GM18511 (cell line): ENCODE results near the gene METTL4.

ENCODE experiments used
- ATAC-seq: cut with Tn5 transposase; IDR thresholded peaks from one replicate; pipeline ENCODE4 v1.9.1; 2021; ENCODE audit warnings: mild to moderate bottlenecking, moderate library complexity; ENCODE audit not compliant: unreplicated experiment

METTL4 gene

GRCh38 chr18:2568129-2568528 lies 3.2 kb downstream of the METTL4 start:
- no peak for ATAC-seq

DNA sequence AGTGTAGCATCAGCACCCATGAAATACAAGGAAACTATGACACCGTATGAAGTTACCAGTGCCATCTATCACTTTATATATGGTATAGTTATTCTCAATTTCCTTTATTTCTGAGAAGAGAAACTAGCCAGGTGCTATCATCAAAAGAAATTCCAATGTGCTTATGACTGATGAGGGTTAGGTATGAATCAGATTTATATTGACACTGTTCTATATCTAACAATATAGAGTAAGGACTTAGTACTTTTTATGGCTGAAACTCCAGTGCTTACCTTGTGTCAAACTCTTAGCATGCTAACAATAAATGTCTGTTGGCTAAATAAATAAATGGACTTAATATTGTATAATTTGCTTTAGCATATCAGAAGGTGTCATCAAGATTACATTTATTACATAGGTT lies 6.9 kb downstream of the METTL4 start:
- no peak for ATAC-seq

DNA sequence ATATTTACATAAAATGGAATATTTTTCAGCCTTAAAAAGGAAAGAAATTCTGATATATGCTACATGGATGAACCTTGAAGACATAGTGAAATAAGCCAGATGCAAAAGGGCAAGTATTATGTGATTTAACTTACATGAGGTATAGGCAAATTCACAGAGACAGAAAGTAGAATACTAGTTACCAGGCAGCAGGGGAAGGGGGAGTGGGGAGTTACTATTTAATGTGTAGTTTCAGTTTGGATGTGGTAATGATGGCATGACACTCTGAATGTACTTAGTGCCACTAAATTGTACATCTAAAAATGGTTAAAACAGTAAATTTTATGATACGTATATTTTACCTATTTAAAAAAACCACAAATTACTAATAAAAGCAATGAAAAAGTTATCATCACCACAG lies 12.1 kb downstream of the METTL4 start:
- no peak for ATAC-seq

DNA sequence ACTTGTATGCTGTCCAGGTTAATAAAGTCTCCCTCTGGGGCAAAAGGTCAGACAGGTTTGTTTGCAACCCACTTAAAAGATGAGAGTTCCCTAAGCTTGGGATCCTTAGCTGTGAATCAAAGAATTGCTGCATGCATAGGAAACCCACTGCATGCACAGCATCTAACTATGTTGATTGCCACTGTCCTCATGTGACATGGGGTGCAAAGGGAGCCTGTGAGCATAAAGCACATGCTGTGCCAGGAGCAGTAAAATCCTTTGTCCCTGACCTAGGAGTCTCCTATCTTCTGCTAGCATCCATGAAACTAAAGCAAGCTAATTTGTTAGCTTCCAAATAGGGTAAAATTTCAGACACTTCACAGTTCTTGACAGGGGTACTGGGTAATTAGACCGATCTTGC lies 13.8 kb downstream of the METTL4 start:
- no peak for ATAC-seq

GRCh38 chr18:2555895-2556294 lies 15.4 kb downstream of the METTL4 start:
- ATAC-seq: no peak

- ATAC-seq: no peak
Observed at GRCh38 chr18:2554696-2555095, 16.6 kb downstream of the METTL4 start.

- ATAC-seq: no peak
Observed at GRCh38 chr18:2551425-2551824, 19.9 kb downstream of the METTL4 start.

DNA sequence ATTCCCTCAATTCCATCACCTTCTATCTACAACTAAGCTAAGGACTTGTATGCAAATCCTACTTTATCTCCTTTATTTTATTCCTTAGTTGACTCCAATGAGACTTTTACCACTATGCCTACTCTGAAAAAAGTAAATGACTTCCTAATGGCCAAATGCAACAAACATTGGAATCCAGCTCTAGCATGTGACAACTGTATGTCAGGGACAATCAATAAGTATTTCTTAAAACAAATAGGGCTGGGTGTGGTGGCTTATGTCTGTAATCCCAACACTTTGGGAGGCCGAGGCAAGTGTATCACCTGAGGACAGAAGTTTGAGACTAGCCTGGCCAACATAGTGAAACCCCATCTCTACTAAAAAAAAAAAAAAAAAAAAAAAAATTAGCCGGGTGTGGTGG lies 21.8 kb downstream of the METTL4 start:
- no peak for ATAC-seq

GRCh38 chr18:2547477-2548087 lies 23.7 kb downstream of the METTL4 start:
- ATAC-seq: peak; percentile 63

DNA sequence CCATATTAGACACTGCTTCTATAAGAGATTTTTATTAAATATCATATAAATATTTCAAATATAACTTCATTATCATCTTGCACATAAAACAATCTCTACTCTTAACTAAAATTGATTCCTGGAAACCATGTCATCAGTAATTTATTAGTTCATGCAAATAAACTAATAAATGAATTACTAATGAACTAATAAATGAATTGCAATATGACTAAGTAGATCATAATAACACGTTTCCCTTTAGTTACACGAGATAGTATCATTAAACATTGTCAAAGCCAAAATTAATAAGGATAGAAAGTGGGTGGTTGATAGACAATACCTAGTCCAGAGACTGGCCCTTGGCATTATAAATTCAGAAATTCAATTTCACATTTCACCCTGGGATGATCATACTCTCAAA lies 26.1 kb downstream of the METTL4 start:
- ATAC-seq: no peak

GRCh38 chr18:2541925-2542563 lies 29.3 kb downstream of the METTL4 start:
- peak; percentile 68 for ATAC-seq

GRCh38 chr18:2540575-2540974 lies 30.7 kb downstream of the METTL4 start:
- ATAC-seq: no peak

DNA sequence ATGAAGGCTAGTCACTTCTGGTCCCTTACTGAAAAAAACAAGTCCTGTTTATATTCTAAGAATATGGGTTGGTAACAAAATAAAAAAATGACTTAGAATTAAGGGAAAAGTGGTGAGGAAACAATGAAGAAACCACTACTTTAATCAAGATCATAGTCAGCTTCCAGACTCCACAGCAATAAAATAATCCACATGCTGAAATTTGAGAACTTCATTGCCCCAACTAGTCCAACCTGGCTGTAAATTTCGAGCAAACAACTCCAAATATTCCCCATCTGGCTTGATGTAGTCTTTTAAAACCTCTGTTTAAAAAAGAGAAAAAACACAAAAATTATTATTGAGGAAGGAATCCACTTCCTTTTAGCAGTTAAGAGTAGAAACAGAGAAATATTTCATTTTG lies 32.5 kb downstream of the METTL4 start:
- no peak for ATAC-seq

GRCh38 chr18:2538236-2538635 lies 33.1 kb downstream of the METTL4 start:
- no peak for ATAC-seq

DNA sequence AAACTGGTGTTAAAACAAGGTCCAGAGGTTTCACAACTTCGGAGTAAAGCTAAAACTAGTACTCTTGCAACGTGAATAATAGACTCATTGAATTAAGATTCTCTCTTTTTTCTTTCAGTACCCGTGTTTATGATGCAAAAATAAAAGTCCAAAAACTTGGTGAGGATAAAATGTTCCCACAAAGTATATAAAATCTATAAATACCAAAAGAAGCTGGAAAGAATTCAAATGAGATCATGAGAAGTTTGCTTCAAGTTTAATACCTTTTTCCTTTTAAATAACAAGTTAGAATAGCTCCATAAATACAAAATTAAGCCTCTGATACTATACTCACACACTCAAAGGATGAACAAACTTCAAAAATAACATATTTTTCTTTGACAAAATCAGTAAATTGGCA lies 34.0 kb downstream of the METTL4 start:
- no peak for ATAC-seq

- ATAC-seq: no peak
Observed at GRCh38 chr18:2536493-2536892, 34.8 kb downstream of the METTL4 start.

GRCh38 chr18:2536063-2536462 lies 35.2 kb downstream of the METTL4 start:
- ATAC-seq: no peak

DNA sequence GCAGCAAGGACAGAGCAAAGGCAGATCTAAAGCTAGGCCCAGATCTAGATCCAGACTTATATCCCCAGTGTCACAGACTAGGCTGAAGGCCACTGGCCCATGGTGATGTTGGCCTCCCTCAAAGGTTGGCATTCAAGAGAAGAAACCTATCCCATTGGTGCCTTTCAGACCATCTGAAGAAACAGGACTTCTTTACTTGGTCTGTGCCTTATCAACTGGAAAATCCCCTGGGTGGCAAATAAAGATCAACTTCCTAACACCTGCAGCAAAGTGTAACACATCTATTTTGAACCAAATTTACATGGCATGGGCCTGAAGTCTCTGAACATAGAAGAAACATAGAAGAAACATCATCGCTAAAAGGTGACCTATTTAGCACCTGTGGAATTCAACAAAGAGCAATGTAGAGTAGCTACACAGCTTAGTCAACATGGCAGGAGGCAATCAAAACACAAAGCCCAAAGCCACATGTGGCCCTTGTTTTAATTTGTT lies 35.8 kb downstream of the METTL4 start:
- peak; percentile 38 for ATAC-seq

- peak; percentile 61 for ATAC-seq
Observed at GRCh38 chr18:2534906-2535305, 36.4 kb downstream of the METTL4 start.

- no peak for ATAC-seq
Observed at GRCh38 chr18:2532797-2533196, 38.5 kb downstream of the METTL4 start.

DNA sequence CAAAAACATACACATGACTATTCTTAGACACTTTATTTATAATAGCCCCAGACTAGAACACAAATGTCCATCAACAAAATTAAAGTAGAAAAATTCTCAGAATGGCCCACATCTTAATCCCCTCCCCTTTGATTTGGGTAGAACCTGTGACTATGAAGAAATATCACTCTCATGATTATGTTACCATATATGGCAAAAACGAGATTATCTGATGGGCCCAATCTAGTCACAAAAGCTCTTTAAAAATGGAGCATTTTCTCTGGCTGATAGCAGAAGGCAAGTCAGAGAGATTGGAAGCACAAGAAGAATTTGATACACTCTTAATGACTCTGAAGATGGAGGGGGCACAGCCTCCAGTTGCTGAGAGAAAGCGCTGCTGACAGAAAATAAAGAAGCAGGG lies 39.6 kb downstream of the METTL4 start:
- ATAC-seq: no peak

GRCh38 chr18:2529154-2529553 lies 42.2 kb downstream of the METTL4 start:
- no peak for ATAC-seq

DNA sequence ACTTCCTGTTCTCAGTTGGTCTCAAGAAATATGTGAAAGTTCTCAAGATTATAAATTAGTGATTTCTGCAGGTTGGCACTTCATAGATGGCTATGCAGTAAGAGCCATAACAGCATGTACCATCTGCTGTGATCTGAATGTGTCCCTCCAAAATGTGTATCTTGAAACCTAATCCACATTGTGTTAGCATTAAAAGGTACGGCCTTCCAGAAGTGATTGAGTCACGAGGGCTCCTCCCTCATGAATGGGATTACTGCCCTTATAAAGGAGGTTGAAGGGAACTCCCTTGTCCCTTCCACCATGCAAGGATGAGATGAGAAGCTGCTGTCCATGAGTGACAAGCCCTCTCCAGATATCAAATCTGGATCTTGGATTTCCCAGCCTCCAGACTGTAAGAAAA lies 45.0 kb downstream of the METTL4 start:
- no peak for ATAC-seq
